Neural progenitor cell (in vitro differentiated cells): ENCODE results near the gene ORC1.

Source experiments
- CTCF ChIP-seq: fragments of 200-600 bp; sonication (generic); IDR thresholded peaks from 2 replicates; pipeline ENCODE4 v1.5.1; 2017; ENCODE audit warnings: antibody characterized with exemption, mild to moderate bottlenecking
- EZH2phosphoT487 ChIP-seq: fragments of 200-600 bp; sonication (generic); IDR thresholded peaks from 2 replicates; pipeline ENCODE4 v1.6.1; 2017; ENCODE audit warnings: antibody characterized with exemption

GRCh38 chr1:52444463-52444862 lies 40.2 kb upstream of the ORC1 start:
- TF ChIP-seq CTCF (no peak), EZH2phosphoT487 (no peak)
